Neutrophil (primary cell): ENCODE results near the gene CHRNB1.

Source experiments
- H3K27ac ChIP-seq: fragments of 200-600 bp; sonication (generic); 2 replicates; pipeline ENCODE4 v1.5.1; 2016; ENCODE audit warnings: mild to moderate bottlenecking, moderate library complexity
- H3K27me3 ChIP-seq: fragments of 200-600 bp; sonication (generic); 2 replicates; pipeline ENCODE4 v1.6.0; 2016; ENCODE audit warnings: mild to moderate bottlenecking
- H3K36me3 ChIP-seq: fragments of 200-600 bp; sonication (generic); 2 replicates; pipeline ENCODE4 v1.5.1; 2017
- H3K4me1 ChIP-seq, 2 experiments: fragments of 200-600 bp in 1 of 2; sonication (generic) in 1 of 2; 1 replicate in 1 of 2; 2 replicates in 1 of 2; pipeline versions ENCODE4 v1.5.1 to v1.6.1; 2013 to 2016; ENCODE audit warnings: low read depth in 1 of 2, low read length in 1 of 2, mild to moderate bottlenecking in 1 of 2, moderate library complexity in 1 of 2; ENCODE audit not compliant: control insufficient read depth in 1 of 2, insufficient read depth in 1 of 2
- H3K4me3 ChIP-seq, 2 experiments: fragments of 200-600 bp in 1 of 2; sonication (generic) in 1 of 2; 1 replicate in 1 of 2; 2 replicates in 1 of 2; pipeline ENCODE4 v1.5.1; 2013 to 2016; ENCODE audit warnings: low read depth in 1 of 2, low read length in 1 of 2, mild to moderate bottlenecking in 1 of 2, moderate library complexity in 1 of 2
- H3K9me3 ChIP-seq: fragments of 200-600 bp; sonication (generic); 2 replicates; pipeline ENCODE4 v1.5.1; 2016
- CTCF ChIP-seq: fragments of 200-600 bp; sonication (generic); IDR thresholded peaks from 2 replicates; pipeline ENCODE4 v1.5.1; 2016; ENCODE audit warnings: antibody characterized with exemption

Gene CHRNB1

GRCh38 chr17:7499161-7499560 lies 54.3 kb downstream of the CHRNB1 start:
- H3K4me1 ChIP-seq: no peaks in the 10 kb centered on the region
- H3K36me3 ChIP-seq: peaks cover 91% of the 10 kb centered on the region
- no peak for TF ChIP-seq CTCF
- no peak overlapping the region for H3K27ac ChIP-seq
- no peaks in the 10 kb centered on the region for H3K9me3 ChIP-seq
- no peak overlapping the region for H3K4me3 ChIP-seq
- no peaks in the 10 kb centered on the region for H3K27me3 ChIP-seq

- Histone ChIP-seq H3K4me1 (no peaks in the 10 kb centered on the region), H3K27ac (no peak overlapping the region), H3K36me3 (peaks cover 100% of the 10 kb centered on the region), H3K4me3 (no peak overlapping the region), H3K9me3 (no peaks in the 10 kb centered on the region), H3K27me3 (no peaks in the 10 kb centered on the region)
- TF ChIP-seq CTCF: no peak
Observed at GRCh38 chr17:7501729-7502128, 56.9 kb downstream of the CHRNB1 start.

- Histone ChIP-seq H3K9me3 (no peaks in the 10 kb centered on the region), H3K27ac (no peak overlapping the region), H3K4me1 (no peaks in the 10 kb centered on the region), H3K36me3 (peaks cover 100% of the 10 kb centered on the region), H3K27me3 (no peaks in the 10 kb centered on the region), H3K4me3 (no peak overlapping the region)
- TF ChIP-seq CTCF: no peak
Observed at GRCh38 chr17:7502171-7502847, 57.4 kb downstream of the CHRNB1 start.

- Histone ChIP-seq H3K27me3 (no peaks in the 10 kb centered on the region), H3K9me3 (no peaks in the 10 kb centered on the region), H3K4me3 (no peak overlapping the region), H3K27ac (no peak overlapping the region), H3K36me3 (peaks cover 100% of the 10 kb centered on the region), H3K4me1 (no peaks in the 10 kb centered on the region)
- no peak for TF ChIP-seq CTCF
Observed at GRCh38 chr17:7502987-7503386, 58.1 kb downstream of the CHRNB1 start.

GRCh38 chr17:7503521-7503920 lies 58.7 kb downstream of the CHRNB1 start:
- Histone ChIP-seq H3K27me3 (no peaks in the 10 kb centered on the region), H3K4me1 (no peaks in the 10 kb centered on the region), H3K9me3 (no peaks in the 10 kb centered on the region), H3K4me3 (no peak overlapping the region), H3K36me3 (peaks cover 100% of the 10 kb centered on the region), H3K27ac (no peak overlapping the region)
- no peak for TF ChIP-seq CTCF
